Tibial nerve (tissue), 4 donors: Measurements from ENCODE around the gene HSPG2. TPM values are rescaled to one million over a fixed set of nuclear protein-coding genes. Genes with fewer than 3 reads are reported as not detected.
"Not testable (repeated sequence)": the region's sequence is repeated elsewhere in the genome, so short reads cannot be mapped to it uniquely, and the experiment has no call there.

Experiments used
- DNase-seq, 2 donors: peaks; one replicate each; pipeline ENCODE4 v3.0.0-alpha.2; 2019; ENCODE audit warnings: low spot score in 2 of 2
- H3K27ac ChIP-seq, 4 donors: fragments of 200-600 bp; sonication (generic) in 3 of 4; one replicate each; pipeline ENCODE4 v1.5.1; 2017 to 2019; ENCODE audit warnings: mild to moderate bottlenecking in 1 of 4
- H3K27me3 ChIP-seq, 2 donors: fragments of 200-600 bp; sonication (generic) in 1 of 2; one replicate each; pipeline versions ENCODE4 v1.5.1 to v1.6.0; 2017 to 2019
- H3K36me3 ChIP-seq, 3 donors: fragments of 200-600 bp; sonication (generic); one replicate each; pipeline ENCODE4 v1.5.1; 2018 to 2019
- H3K4me1 ChIP-seq, 4 donors: fragments of 200-600 bp; sonication (generic) in 3 of 4; one replicate each; pipeline ENCODE4 v1.5.1; 2017 to 2019
- H3K4me3 ChIP-seq, 4 donors: fragments of 200-600 bp; sonication (generic) in 3 of 4; one replicate each; pipeline ENCODE4 v1.5.1; 2017 to 2019; ENCODE audit warnings: mild to moderate bottlenecking in 1 of 4, moderate library complexity in 1 of 4
- H3K9me3 ChIP-seq, 4 donors: fragments of 200-600 bp; sonication (generic) in 3 of 4; one replicate each; pipeline ENCODE4 v1.5.1; 2017 to 2019
- CTCF ChIP-seq, 5 experiments: fragments of 200-600 bp in 3 of 5; fragments of 450-650 bp in 2 of 5; sonication (generic) in 3 of 5; IDR thresholded peaks; one replicate each; pipeline ENCODE4 v1.5.1; 2016 to 2019; ENCODE audit warnings: antibody characterized with exemption in 5 of 5, mild to moderate bottlenecking in 3 of 5, moderate library complexity in 2 of 5
- EP300 ChIP-seq, 2 donors: sonication (generic); formaldehyde crosslinking; IDR thresholded peaks; one replicate each; pipeline ENCODE4 v1.6.1; 2017; ENCODE audit warnings: antibody characterized with exemption in 2 of 2, mild to moderate bottlenecking in 1 of 2
- POLR2A ChIP-seq, 2 donors: fragments of 450-650 bp; IDR thresholded peaks; one replicate each; pipeline ENCODE4 v1.6.1; 2017; ENCODE audit warnings: antibody characterized with exemption in 2 of 2, mild to moderate bottlenecking in 2 of 2, moderate library complexity in 2 of 2
- WGBS, 2 donors: methylation state at CpG; one replicate each; pipeline ENCODE4 v1.1.5; 2018; 5-methylcytosine and 5-hydroxymethylcytosine counted together
- total RNA-seq, 4 donors: library from RNA; depleted of rRNA; stranded (reverse); fragments of >200 nt; gene quantifications; one replicate each; pipeline ENCODE4 v1.1.0, GENCODE V29; 2016

HSPG2 gene
- total RNA-seq, 4 donors from 2014 or later: 292 to 486 (median 404) TPM

GRCh38 chr1:21786640-21787039, 150.5 kb downstream of the HSPG2 start:
- no peak for DNase-seq
- peaks cover under 1 to 9% (median 3%) of the 10 kb centered on the region in 4 donors for H3K4me1 ChIP-seq
- H3K4me3 ChIP-seq: no peak overlapping the region
- H3K27me3 ChIP-seq: no peaks in the 10 kb centered on the region
- H3K36me3 ChIP-seq: no peaks in the 10 kb centered on the region
- H3K9me3 ChIP-seq: no peaks in the 10 kb centered on the region
- no peak overlapping the region for H3K27ac ChIP-seq
- no peak for TF ChIP-seq EP300 (IDR thresholded peaks at IDR 0.05)
- TF ChIP-seq POLR2A (IDR thresholded peaks at IDR 0.05): no peak
- no peak for TF ChIP-seq CTCF (IDR thresholded peaks at IDR 0.05)
- 71 to 85% methylated on average over 2 of the region's 2 CpGs for WGBS, 2 donors

- DNase-seq, H3K27ac ChIP-seq, H3K9me3 ChIP-seq, H3K27me3 ChIP-seq, H3K4me3 ChIP-seq, H3K36me3 ChIP-seq: not testable (repeated sequence)
- H3K4me1 ChIP-seq: peaks cover 5 to 18% (median 10%) of the 10 kb centered on the region in 4 donors
- WGBS, 2 donors: 86 to 88% methylated on average over 9 of the region's 9 CpGs
Measured at GRCh38 chr1:21785764-21786163, 151.3 kb downstream of the HSPG2 start.

- no peak for TF ChIP-seq POLR2A (IDR thresholded peaks at IDR 0.05)
- peak in 1 of 2 donors; percentile 40 for TF ChIP-seq EP300 (IDR thresholded peaks at IDR 0.05)
- Histone ChIP-seq H3K9me3 (no peaks in the 10 kb centered on the region), H3K27ac (peak overlapping the region; percentile 99 to 100 (median 100)), H3K36me3 (no peaks in the 10 kb centered on the region), H3K27me3 (no peaks in the 10 kb centered on the region), H3K4me3 (peak overlapping the region; percentile 91 to 99 (median 95)), H3K4me1 (peaks cover 5 to 35% (median 14%) of the 10 kb centered on the region in 4 donors)
- DNase-seq: no peak
- 51 to 53% methylated on average over 32 of the region's 32 CpGs for WGBS, 2 donors
Measured at GRCh38 chr1:21783679-21784603, 153.2 kb downstream of the HSPG2 start.

GRCh38 chr1:21782868-21783678, 154.0 kb downstream of the HSPG2 start, which contains the start of gene USP48:
Gene USP48, minus strand, starts transcription at chr1:21783149. Its CDS starts 192 bp downstream, at chr1:21782957.
- DNase-seq: peak; percentile 92 to 96
- peak within 1 kb of the TSS; percentile 91 to 99 (median 95) for H3K4me3 ChIP-seq
- TF ChIP-seq EP300 (IDR thresholded peaks at IDR 0.05) (peak; percentile 65 to 99), CTCF (IDR thresholded peaks at IDR 0.05) (peak in 1 of 5 experiments; percentile 40), POLR2A (IDR thresholded peaks at IDR 0.05) (peak; percentile 80 to 96)
- H3K36me3 ChIP-seq: no peaks in the 10 kb centered on the region
- H3K27me3 ChIP-seq: no peaks in the 10 kb centered on the region
- WGBS, 2 donors: 0 to 1% methylated on average over 25 to 70 of the region's 82 CpGs
- no peaks in the 10 kb centered on the region for H3K9me3 ChIP-seq
- peaks cover 5 to 35% (median 14%) of the 10 kb centered on the region in 4 donors for H3K4me1 ChIP-seq
- peak within 1 kb of the TSS; percentile 99 to 100 (median 100) for H3K27ac ChIP-seq

GRCh38 chr1:21782349-21782867, 154.7 kb downstream of the HSPG2 start:
- 0 to 1% methylated on average over 11 to 37 of the region's 37 CpGs for WGBS, 2 donors
- H3K27ac ChIP-seq: peak overlapping the region; percentile 99 to 100 (median 100)
- H3K36me3 ChIP-seq: no peaks in the 10 kb centered on the region
- TF ChIP-seq CTCF (IDR thresholded peaks at IDR 0.05) (peak in 2 of 5 experiments; percentile 18 to 20), POLR2A (IDR thresholded peaks at IDR 0.05) (no peak), EP300 (IDR thresholded peaks at IDR 0.05) (no peak)
- H3K27me3 ChIP-seq: no peaks in the 10 kb centered on the region
- H3K4me3 ChIP-seq: peak overlapping the region; percentile 91 to 99 (median 95)
- H3K9me3 ChIP-seq: no peaks in the 10 kb centered on the region
- DNase-seq: peak in 1 of 2 donors; percentile 41
- H3K4me1 ChIP-seq: peaks cover 5 to 35% (median 14%) of the 10 kb centered on the region in 4 donors
